Measurements from ENCODE around the gene CLSTN2. TPM values are rescaled to one million over a fixed set of nuclear protein-coding genes. Genes with fewer than 3 reads are reported as not detected.

Gene CLSTN2
- total and polyA plus RNA-seq, 10 donors, result 0.02 to 0.22 (median 0.13) TPM; not detected in 1

GRCh38 chr3:139985576-139985975 is 50.6 kb downstream of the CLSTN2 start:
- TF ChIP-seq CTCF (IDR thresholded peaks at IDR 0.05 in 8 of 11, conservative IDR thresholded peaks at IDR 0.05 in 3 of 11) (no peak), POLR2A (IDR thresholded peaks at IDR 0.05) (no peak), POLR2AphosphoS5 (IDR thresholded peaks at IDR 0.05) (no peak)
- intact Hi-C loops (cut with DNase I; ENCODE audit: low total_unique reads), result no loop called here
- Histone ChIP-seq H3K9me3 (no peaks in the 10 kb centered on the region), H3K27me3 (replicated peaks in 1 of 7) (peaks cover 0 to 19% (median 0%) of the 10 kb centered on the region in 7 donors), H3K4me1 (no peaks in the 10 kb centered on the region), H3K36me3 (no peaks in the 10 kb centered on the region), H3K4me3 (no peak overlapping the region), H3K27ac (no peak overlapping the region)
- 62 to 79% (median 66%) methylated on average over 3 of the region's 3 CpGs for WGBS, 5 donors
- no peak for DNase-seq

- no peak overlapping the region for H3K4me3 ChIP-seq
- no peak overlapping the region for H3K27ac ChIP-seq
- H3K4me1 ChIP-seq, result no peaks in the 10 kb centered on the region
- no peaks in the 10 kb centered on the region for H3K36me3 ChIP-seq
- TF ChIP-seq CTCF (IDR thresholded peaks at IDR 0.05 in 8 of 11, conservative IDR thresholded peaks at IDR 0.05 in 3 of 11) (no peak), POLR2AphosphoS5 (IDR thresholded peaks at IDR 0.05) (no peak), POLR2A (IDR thresholded peaks at IDR 0.05) (no peak)
- peaks cover 0 to 11% (median 0%) of the 10 kb centered on the region in 7 donors for H3K27me3 ChIP-seq (replicated peaks in 1 of 7)
- DNase-seq, result no peak
- 83 to 96% (median 89%) methylated on average over 3 of the region's 3 CpGs for WGBS, 5 donors
- intact Hi-C loops (cut with DNase I; ENCODE audit: low total_unique reads), result no loop called here
- H3K9me3 ChIP-seq, result peaks cover 0 to 2% (median 0%) of the 10 kb centered on the region in 8 donors
Observed at GRCh38 chr3:139987908-139988307, 52.9 kb downstream of the CLSTN2 start.

GRCh38 chr3:139988472-139989156 is 53.6 kb downstream of the CLSTN2 start:
- H3K27me3 ChIP-seq (replicated peaks in 1 of 7), result peaks cover 0 to 11% (median 0%) of the 10 kb centered on the region in 7 donors
- H3K9me3 ChIP-seq, result peaks cover 0 to 2% (median 0%) of the 10 kb centered on the region in 8 donors
- H3K4me3 ChIP-seq, result no peak overlapping the region
- no peak for TF ChIP-seq POLR2AphosphoS5 (IDR thresholded peaks at IDR 0.05)
- no peak for TF ChIP-seq POLR2A (IDR thresholded peaks at IDR 0.05)
- no peak for TF ChIP-seq CTCF (IDR thresholded peaks at IDR 0.05 in 8 of 11, conservative IDR thresholded peaks at IDR 0.05 in 3 of 11)
- H3K27ac ChIP-seq, result no peak overlapping the region
- no peak for DNase-seq
- no peaks in the 10 kb centered on the region for H3K36me3 ChIP-seq
- no peaks in the 10 kb centered on the region for H3K4me1 ChIP-seq
- intact Hi-C loops (cut with DNase I; ENCODE audit: low total_unique reads), result no loop called here
- WGBS, 5 donors, result 83 to 89% (median 88%) methylated on average over 2 to 3 of the region's 3 CpGs

GRCh38 chr3:139994891-139995290 is 59.9 kb downstream of the CLSTN2 start:
- Histone ChIP-seq H3K27ac (no peak overlapping the region), H3K27me3 (replicated peaks in 1 of 7) (no peaks in the 10 kb centered on the region), H3K4me1 (no peaks in the 10 kb centered on the region), H3K4me3 (no peak overlapping the region), H3K9me3 (peaks cover 0 to 2% (median 0%) of the 10 kb centered on the region in 8 donors), H3K36me3 (no peaks in the 10 kb centered on the region)
- TF ChIP-seq CTCF (IDR thresholded peaks at IDR 0.05 in 8 of 11, conservative IDR thresholded peaks at IDR 0.05 in 3 of 11) (no peak), POLR2A (IDR thresholded peaks at IDR 0.05) (no peak), POLR2AphosphoS5 (IDR thresholded peaks at IDR 0.05) (no peak)
- no peak for DNase-seq
- intact Hi-C loops (cut with DNase I; ENCODE audit: low total_unique reads), result no loop called here
- WGBS, 5 donors, result 48 to 78% (median 61%) methylated on average over 3 of the region's 3 CpGs
